Keratinocyte (primary cell): ENCODE measurements around the gene SYTL2.

Experiments
- EZH2 ChIP-seq: IDR thresholded peaks from one replicate; pipeline ENCODE4 v1.6.1; 2012; ENCODE audit warnings: inconsistent platforms, mild to moderate bottlenecking, low read length, moderate library complexity
- TF ChIP-seq, protein P1 (sequence below), 3 experiments: IDR thresholded peaks in 1 of 3; conservative IDR thresholded peaks in 1 of 3; optimal IDR thresholded peaks in 1 of 3; 2 replicates in 2 of 3; 3 replicates in 1 of 3; pipeline versions ENCODE3 to v1.5.1; 2011; ENCODE audit warnings: low read length in 3 of 3, mild to moderate bottlenecking in 3 of 3, moderate library complexity in 2 of 3, control low read depth in 1 of 3, inconsistent platforms in 1 of 3; ENCODE audit not compliant: insufficient read depth in 2 of 3; ENCODE audit errors: extremely low read depth in 1 of 3

DNA sequence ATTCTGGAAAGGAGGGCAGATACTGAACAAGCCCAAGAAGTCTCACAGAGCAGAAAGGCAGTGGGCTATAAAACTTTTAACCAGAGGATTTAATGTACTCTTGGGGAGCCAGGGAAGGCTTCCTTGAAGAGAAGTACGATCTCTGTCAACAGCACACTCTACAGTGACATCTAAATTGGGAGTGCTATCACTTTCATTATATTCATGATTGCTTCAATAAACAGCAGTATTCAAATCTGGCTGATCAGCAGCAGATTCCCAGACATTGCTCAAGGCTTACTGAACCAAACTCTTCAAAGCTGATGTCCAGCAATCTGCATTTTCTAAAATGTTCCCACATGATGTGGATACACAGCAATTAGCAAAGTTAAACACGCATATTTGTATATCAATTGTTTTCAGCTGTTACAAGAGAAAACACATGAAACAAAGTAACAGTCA, 44.2 kb downstream of the SYTL2 start:
- TF ChIP-seq, protein P1, sequence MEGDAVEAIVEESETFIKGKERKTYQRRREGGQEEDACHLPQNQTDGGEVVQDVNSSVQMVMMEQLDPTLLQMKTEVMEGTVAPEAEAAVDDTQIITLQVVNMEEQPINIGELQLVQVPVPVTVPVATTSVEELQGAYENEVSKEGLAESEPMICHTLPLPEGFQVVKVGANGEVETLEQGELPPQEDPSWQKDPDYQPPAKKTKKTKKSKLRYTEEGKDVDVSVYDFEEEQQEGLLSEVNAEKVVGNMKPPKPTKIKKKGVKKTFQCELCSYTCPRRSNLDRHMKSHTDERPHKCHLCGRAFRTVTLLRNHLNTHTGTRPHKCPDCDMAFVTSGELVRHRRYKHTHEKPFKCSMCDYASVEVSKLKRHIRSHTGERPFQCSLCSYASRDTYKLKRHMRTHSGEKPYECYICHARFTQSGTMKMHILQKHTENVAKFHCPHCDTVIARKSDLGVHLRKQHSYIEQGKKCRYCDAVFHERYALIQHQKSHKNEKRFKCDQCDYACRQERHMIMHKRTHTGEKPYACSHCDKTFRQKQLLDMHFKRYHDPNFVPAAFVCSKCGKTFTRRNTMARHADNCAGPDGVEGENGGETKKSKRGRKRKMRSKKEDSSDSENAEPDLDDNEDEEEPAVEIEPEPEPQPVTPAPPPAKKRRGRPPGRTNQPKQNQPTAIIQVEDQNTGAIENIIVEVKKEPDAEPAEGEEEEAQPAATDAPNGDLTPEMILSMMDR (optimal IDR thresholded peaks at IDR 0.05 in 1 of 3, IDR thresholded peaks at IDR 0.05 in 1 of 3, conservative IDR thresholded peaks at IDR 0.05 in 1 of 3; ENCODE audit: extremely low read depth in 1 of 3, insufficient read depth in 2 of 3, low read length in 3 of 3): no peak
- TF ChIP-seq EZH2: no peak
